Mesenteric fat pad (tissue), 1 donor: Measurements from ENCODE around the gene DSCAM. TPM values are rescaled to one million over a fixed set of nuclear protein-coding genes. Genes with fewer than 3 reads are reported as not detected.

ENCODE experiments used
- DNase-seq: peaks from one replicate; pipeline ENCODE4 v3.0.0-alpha.2; 2020; ENCODE audit warnings: low spot score
- total RNA-seq: library from RNA; stranded (reverse); fragmentation: NEBNext Ultra II Directional; extraction: Animal tissue kit (Norgen Biotek cat#: 25700); gene quantifications from one replicate; pipeline ENCODE4 v1.2.1, GENCODE V29; 2021
- donor health status: DM: yes; HTN: yes; CAD: no.

The DSCAM gene
- total RNA-seq, 1 donor from 2014 or later = not detected

DNA sequence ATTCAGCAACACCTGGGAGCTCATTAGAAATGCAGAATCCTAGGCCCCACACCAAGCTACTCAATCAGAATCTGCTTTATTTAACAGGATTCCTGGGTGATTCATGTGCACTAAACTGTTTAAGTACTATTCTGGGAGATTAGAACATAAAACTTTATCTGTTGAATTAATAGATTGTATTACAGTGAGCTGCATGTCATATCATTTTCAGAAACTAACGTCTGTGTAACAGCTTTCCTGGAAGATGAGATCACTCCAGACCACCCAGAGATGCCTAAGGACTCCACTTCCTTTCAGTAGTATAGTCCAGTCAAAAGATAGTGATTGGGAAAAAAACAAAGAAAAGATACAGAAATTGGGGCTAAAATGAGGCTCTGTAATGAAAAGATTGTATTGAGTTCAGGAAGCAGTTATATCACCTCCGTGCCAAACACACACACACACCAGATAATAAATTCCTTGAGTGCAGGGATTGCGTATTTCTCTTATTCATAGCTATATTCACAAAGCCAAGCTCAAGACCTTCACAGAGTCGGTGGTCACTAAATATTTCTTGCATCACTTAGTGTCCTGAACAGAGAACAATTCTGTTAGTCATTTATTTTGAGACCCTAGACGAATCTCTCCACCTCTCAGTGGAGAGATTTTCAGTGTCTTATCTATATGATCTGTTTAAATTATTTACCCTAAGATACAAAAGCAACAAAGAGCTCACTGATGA is 178.2 kb downstream of the DSCAM start:
- DNase-seq = no peak

DNA sequence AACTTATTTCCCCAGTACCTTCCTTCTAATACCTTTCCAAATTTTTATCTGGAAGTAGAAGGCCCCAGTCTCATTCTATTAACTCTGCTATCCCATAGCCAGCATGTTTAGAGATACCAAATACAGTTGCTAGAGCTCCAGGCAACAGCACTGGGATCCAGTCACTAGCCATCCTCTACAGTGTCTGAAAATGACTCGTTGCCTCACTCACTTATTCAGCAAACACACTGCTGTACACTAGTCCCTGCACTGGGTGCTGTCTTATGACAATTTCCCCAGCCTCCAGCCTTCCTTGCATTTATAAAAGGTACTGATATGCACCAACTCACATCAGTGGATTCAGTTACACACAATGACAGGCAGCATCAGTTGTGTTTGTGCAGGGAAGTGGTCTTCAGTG is 179.0 kb downstream of the DSCAM start:
- no peak for DNase-seq

DNA sequence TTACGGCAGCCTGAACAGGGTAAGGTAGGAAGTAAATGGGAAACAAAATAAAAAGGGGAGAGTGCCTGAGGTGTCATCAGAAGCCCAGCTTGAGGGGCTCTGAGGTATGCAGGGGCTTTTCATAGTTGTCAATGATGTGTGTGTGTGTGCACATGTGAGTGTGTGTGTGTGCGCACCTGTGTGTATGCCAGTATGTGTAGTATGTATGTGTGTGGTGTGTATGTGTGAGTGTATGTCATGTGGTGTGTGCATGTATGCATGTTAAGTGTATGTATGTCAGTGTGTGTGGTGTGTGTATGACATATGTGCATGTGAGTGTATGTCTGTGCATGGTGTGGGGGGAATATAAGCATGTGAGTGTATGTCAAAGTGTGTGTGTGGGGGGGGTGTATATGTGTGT is 184.1 kb downstream of the DSCAM start:
- DNase-seq = no peak

DNA sequence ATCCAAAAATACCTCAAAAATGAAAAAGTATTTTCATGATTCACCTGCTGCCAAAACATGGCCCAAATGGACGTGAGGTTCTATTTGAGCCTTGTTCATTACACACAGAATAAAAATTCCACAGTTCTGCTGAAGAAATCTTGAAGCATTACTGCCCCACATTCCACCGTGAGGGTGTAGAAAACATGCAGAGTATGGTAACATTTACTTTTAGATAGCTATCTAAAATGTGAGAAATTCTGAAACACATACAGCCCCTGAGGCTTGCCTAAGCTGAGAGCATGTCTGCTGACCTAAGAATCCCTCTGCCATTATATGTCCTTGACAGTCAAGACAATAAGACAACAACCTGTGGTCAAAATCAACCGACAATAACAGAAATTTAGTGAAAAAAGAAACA is 186.5 kb downstream of the DSCAM start:
- no peak for DNase-seq

DNA sequence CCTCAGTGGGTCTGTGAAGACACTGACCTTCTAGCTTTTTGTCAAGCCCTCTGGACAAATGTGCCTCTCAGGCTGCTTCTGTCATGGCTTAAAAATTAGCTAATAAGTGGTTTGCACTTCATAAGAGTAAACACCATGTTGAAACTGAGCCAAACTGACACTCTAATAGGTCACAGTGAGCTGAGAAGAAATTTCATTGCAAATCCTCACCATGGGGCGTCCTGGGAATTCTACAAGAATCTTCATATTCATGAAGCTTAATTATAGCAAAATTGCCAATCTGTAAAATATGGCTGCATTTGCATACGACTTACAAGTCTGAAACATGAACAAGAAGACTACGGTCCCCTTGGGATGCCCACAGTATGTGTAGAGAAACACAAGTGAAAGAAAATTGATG is 188.6 kb downstream of the DSCAM start:
- DNase-seq = no peak

DNA sequence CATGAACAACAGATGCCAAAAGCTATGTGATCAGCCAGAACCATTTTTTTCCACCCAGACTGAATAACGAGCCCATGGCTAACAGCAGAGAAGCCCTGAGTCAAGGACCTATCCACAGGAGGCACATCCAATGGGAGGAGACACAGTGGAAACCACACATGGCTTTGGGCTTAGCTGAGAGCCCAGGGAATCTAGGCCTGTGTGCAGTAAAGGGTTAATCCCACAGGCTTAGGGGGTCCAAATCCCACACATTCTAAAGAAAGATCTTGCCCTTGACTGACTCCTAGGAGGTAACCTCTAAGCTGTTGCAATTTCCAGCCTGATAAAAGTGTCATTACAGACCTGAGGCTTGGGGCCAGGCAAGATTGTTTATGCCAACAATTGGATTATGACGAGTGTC is 194.5 kb downstream of the DSCAM start:
- DNase-seq = no peak

DNA sequence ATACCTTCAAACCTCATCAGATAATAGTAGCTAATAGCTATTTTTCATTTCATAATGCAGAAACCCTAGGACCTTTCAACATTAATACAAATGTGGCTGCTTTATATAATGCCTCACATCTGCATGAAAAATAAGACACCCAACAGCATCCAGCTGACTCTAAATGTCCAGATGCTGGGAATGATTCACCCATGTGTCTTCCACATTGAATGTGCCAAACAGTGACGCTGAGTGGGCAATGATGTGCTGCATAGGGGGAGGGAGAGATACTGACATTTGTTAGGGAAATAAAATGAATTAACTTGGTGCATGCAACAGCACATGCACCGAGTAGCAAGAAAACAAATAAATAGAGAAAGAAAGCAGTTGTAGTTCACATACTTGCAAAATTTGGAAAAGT is 199.3 kb downstream of the DSCAM start:
- no peak for DNase-seq

DNA sequence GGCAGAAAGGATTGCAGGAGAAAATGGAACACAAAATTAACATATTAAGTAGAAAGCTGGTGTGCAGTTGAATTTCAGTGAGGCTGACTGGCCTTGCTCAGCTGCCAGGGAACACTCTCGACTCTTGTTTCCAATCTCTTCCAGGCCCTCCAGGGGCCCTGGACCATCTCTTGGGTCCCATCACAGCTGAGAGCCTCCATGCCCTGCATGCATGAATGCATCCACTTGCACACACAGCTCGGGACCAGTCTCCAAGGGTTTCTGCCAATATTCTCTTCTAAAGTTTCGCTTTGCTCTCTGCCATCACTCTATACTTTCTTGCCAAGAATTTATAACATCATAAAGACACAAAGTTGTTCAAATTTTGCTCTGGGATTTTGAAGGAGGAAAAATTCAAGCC is 200.3 kb downstream of the DSCAM start:
- no peak for DNase-seq

DNA sequence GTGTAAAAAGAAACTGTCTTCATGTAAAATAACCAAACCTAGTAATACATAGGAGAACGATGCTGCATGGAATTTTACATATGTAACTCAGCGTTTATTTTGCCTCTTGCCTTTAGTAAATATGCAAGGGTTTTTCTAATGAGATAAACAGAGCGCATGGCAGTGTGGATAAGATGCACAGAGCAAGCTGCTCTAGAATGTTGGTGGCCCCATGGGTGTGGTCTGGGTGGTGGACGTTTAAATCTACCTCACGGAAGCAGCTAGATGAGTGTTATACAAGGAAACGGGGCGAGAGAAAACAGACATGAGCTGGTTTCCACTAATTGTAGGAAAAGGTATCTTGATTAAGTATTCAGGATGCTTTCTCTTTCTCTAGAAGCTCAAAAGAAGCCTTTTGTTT is 205.9 kb downstream of the DSCAM start:
- no peak for DNase-seq

DNA sequence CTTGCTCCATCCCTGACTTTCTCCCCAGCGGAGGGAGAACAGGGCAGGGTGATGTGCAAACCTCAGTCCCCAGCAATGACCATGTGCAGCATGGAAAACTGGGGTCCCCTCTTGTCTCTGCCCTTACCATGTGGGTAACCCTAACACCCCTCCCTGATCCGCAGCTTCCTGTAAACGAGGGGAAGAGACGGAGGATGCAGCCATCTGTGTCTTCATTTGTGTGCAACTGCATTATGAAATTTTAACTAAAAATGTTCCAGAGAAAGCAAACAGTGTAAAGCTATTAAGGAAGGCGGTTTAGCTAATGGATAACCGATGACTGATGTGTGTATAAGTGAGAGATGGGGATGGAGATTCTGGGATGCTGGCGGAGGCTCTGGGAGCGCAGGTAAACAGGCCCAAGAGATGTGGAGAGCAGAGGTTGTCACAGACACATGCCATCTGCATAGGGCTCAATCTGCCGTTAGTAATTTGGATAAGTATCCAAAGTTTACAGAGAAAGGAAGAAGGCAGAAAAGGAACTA is 206.6 kb downstream of the DSCAM start:
- no peak for DNase-seq

DNA sequence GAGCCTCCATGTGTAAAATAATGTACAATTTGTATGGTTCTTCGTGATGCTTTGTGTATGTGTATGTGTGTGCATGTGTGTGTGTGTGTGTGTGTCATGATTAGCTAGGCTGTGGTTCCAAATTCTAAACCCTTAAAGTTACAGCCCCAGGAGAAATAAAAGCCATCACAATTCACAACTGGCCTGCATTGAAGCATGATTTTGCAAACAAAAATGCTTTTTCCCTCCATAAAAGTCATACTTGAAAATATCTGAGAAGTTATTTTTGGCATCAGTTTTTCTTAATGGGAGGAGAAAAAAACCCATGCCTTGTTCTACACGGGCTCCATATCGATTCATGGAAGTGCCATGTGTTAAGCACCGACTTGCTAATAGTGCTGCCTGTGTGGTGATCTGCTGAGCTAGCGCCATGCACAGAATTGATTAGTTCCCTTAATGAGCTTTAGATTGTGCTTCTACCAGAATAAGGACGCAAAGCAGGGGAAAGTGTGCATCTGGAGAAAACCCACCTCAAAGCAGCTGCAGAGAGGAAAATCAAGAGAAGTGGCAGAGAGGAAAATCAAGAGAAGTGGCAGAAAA is 207.3 kb downstream of the DSCAM start:
- no peak for DNase-seq

DNA sequence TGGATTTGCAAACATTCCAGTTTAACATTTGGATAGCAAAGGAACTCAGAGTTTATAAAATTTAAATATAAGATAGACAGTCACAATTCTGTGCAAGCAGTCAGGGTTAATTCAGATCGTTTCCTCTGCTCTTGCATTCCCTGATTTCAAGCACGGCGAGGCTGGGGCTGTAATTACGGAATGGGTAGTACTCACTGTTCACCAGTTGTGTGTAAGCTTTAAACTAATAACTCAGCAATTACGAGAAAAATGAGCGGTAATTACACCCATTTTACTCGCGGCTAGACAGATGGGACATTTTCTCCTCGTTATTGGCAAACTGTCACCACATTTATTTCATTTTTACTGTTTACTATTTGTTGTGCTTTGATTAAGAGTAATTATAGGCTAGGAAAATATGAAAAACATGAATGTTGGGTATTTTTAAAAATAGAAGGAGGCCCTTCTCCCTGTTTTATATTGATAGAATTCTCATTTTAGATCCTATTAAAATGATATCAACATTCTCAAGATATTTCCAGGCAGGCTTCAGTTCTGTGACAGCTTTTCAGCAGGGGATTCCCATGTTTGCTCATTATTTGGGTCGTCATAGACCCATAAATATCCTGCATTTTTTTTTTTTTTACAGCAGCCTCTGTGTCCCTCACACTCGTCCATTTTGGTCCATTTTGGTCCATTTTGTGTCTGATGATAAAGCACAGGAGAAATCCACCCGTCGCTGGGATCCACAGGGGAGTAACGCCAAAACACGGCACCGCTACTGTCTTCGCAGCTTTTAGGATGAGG is 208.3 kb downstream of the DSCAM start:
- no peak for DNase-seq

DNA sequence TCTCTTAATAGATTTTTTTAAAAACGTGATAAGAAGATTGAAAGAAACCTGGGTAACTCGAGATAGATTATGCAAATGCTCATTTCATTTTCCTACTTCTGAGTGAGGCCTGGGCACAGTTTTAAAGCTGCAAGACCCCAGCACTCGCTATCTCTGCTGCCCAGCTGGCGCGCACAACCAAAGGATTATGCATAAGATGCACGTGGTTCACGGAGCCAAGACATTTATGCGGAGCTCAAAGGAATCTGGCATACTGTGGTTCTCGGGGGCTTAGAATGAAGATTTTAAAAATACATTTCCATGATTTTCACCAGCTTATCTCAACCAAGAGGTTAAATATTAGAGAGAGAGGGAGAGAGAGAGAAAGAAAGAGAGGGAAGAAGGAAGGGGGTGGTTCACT is 210.9 kb downstream of the DSCAM start:
- no peak for DNase-seq

DNA sequence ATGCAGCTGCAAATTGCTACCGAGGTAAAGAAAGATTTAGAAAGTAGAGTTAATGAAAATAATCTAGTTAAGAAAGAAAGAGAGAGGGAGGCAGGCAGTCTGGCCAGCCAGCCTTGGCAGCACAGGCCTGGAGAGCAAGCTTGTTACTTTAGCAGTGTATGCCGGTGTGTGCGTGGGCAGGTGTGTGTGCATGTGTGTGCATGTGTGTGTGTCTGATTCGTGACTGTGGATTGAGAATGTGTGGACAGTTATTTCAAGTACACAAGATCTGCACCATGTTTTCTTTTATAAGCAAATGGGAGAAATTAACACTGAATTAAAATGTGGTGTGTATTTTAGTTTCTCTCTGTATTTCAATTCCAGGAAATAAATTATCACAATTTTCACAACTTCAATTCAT is 211.6 kb downstream of the DSCAM start:
- no peak for DNase-seq

DNA sequence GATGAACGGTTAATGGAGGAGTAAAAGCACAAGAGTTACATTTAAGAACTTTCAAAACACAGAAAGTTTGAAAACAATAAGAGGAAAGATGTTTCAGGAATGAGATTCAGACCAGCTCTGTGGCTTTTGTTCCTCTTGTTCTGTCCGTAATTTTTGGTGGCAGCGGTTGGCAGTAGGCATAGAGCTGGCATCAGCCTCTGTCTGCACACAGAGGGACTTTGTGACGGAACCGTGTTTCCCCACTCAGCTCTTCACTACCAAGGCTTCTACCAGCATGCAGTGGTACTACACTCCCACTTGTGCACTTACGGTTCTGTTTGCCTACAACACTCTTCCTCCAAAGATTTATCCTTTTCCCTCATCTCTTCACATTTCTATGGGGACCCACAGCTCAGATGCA is 212.8 kb downstream of the DSCAM start:
- no peak for DNase-seq

DNA sequence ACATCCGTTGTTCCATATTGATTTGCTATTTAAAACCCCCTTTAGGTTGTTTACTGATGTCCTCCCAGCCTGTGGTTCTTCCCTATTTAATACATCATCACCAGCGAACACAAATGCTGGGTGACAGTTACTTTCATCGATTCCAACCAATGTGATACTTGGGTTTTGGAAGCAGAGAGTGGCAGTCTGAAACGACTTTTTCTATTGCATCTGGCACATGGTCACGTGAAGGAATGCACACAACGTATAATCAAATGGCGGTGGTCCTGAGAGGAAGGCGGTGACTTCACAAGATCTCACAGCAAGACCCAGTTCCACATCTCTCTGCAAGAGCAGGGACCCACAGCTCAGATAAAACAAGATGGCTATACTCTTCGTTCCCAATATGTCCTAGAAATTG is 213.9 kb downstream of the DSCAM start:
- no peak for DNase-seq

DNA sequence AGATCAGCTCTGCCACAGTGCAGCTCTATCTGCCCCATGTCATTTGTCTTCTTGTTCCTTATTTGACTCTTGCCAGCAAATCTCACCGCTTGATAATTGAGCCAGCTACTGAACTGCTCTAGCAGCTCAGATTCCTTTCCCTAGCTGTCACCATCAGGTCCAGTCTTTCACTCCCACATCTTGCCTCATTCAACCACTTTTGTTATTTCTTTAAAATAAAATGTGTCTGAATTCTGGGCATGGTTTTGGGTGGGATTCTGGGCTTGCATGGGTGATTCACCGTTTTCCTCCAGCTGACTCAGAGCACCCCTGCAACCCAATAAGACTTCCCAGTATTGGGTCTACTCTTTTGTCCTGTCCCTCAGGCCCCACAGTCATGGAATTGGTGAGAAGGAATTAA is 215.7 kb downstream of the DSCAM start:
- DNase-seq = no peak

DNA sequence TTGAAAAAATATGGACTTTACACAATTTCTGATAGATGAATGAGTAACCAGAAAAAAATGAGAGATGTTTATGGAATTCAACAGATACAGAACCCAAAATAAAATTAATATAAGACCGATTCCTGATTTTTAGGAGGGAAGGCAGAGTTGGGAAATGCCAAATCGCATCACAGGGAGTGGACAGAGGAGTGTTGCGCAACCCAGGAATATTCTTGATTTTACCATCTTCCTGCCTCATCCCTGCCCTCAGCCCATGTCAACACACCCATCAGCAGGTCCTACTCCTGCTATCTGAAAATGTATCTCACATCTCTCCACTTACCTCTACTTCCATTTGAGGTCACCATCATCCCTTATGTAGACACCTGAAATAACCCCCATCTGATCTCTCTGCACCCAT is 221.0 kb downstream of the DSCAM start:
- no peak for DNase-seq

DNA sequence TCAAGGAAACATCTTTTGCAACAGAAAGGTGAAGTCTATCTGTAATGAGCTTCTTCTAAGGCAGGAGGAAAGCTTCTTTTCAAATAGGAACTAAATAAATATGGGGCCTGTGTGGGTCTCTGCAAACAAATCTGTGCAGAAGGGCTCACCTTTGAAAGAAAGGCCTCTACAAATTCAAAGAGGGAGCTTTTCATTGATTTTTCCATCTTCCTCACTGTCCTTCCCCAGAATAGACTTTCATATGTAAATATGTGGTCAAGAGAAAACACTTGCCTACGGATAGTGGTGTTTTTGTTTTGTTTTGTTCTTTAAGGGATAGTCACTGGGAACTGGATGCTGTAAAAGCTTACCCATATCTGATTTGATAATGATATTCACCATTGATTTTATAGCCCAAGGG is 223.4 kb downstream of the DSCAM start:
- no peak for DNase-seq

DNA sequence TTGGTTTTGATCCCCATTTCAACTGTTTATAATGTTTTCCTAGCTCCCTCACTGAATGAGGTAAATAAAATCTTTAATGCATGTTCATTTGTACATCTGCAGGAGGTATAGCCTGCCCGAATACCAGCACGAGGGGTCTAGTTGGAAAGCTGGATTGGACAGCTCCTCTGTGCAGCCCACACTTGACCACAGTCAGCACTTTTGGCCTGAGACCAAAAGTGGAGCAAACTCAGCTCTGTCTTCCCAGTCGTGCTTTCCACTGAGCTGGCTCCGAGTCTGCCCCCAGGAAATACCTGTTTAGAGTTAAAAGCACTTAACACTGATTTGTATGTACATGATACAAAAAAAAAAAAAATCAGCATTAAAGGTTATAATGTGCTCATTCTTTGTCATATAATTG is 224.4 kb downstream of the DSCAM start:
- no peak for DNase-seq

DNA sequence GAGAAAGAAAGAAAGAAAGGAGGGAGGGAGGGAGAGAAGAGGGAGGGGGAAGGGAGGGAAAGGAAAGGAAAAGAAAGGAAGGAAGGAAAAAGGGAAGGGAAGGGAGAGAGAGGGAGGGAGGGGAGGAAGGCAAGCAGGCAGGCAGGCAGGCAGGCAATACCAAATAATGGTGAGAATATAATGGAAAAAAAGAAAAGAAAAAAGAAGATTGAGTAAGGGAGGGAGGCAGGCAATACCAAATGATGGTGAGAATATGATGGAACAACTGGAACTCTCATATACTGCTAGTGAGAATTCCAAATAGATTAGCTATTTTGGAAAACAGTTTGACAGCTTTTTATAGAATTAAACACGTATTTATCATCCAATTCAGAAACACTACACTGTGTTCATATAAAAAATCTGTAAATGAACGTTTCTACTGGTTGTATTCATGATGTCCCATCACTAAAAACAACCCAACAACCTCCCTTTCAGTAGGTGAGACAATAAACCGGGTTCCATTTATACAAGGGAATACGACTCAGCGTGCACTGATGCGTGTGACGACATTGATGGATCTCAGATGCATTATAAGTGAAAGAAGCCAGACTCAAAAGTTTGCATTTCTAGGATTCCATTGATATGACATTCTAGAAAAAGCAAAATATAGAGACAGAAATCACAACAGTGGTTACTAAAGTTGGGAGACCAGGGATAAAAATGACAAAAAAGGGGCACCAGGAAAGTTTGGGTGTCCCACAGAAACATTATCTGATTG is 226.4 kb downstream of the DSCAM start:
- DNase-seq = no peak
